Sigmoid colon (tissue), 4 donors: ENCODE data around the gene SPATS2L.

Experiments used
- POLR2A ChIP-seq, 2 donors: fragments of 450-650 bp; IDR thresholded peaks; one replicate each; pipeline ENCODE4 v1.6.1; 2016; ENCODE audit warnings: antibody characterized with exemption in 2 of 2, mild to moderate bottlenecking in 2 of 2, moderate library complexity in 2 of 2
- POLR2AphosphoS5 ChIP-seq, 4 donors: sonication (generic); formaldehyde crosslinking; IDR thresholded peaks; one replicate each; pipeline ENCODE4 v1.6.1; 2017; ENCODE audit warnings: antibody characterized with exemption in 4 of 4
- TF ChIP-seq, protein P1 (sequence below), 4 experiments: fragments of 450-650 bp in 3 of 4; fragments of 200-600 bp in 1 of 4; IDR thresholded peaks; one replicate each; pipeline ENCODE4 v1.5.1; 2016 to 2019; ENCODE audit warnings: antibody characterized with exemption in 4 of 4, mild to moderate bottlenecking in 3 of 4, moderate library complexity in 2 of 4

- TF ChIP-seq POLR2A (IDR thresholded peaks at IDR 0.05) (no peak), POLR2AphosphoS5 (IDR thresholded peaks at IDR 0.05) (no peak)
- TF ChIP-seq, protein P1, sequence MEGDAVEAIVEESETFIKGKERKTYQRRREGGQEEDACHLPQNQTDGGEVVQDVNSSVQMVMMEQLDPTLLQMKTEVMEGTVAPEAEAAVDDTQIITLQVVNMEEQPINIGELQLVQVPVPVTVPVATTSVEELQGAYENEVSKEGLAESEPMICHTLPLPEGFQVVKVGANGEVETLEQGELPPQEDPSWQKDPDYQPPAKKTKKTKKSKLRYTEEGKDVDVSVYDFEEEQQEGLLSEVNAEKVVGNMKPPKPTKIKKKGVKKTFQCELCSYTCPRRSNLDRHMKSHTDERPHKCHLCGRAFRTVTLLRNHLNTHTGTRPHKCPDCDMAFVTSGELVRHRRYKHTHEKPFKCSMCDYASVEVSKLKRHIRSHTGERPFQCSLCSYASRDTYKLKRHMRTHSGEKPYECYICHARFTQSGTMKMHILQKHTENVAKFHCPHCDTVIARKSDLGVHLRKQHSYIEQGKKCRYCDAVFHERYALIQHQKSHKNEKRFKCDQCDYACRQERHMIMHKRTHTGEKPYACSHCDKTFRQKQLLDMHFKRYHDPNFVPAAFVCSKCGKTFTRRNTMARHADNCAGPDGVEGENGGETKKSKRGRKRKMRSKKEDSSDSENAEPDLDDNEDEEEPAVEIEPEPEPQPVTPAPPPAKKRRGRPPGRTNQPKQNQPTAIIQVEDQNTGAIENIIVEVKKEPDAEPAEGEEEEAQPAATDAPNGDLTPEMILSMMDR (IDR thresholded peaks at IDR 0.05) = no peak
Measured at GRCh38 chr2:200488169-200488568, 181.7 kb downstream of the SPATS2L start.
